ENCODE measurements around the gene MICU2. TPM values are rescaled to one million over a fixed set of nuclear protein-coding genes. Genes with fewer than 3 reads are reported as not detected.

MICU2 gene, protein sequence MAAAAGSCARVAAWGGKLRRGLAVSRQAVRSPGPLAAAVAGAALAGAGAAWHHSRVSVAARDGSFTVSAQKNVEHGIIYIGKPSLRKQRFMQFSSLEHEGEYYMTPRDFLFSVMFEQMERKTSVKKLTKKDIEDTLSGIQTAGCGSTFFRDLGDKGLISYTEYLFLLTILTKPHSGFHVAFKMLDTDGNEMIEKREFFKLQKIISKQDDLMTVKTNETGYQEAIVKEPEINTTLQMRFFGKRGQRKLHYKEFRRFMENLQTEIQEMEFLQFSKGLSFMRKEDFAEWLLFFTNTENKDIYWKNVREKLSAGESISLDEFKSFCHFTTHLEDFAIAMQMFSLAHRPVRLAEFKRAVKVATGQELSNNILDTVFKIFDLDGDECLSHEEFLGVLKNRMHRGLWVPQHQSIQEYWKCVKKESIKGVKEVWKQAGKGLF
- 113 TPM for total RNA-seq

DNA sequence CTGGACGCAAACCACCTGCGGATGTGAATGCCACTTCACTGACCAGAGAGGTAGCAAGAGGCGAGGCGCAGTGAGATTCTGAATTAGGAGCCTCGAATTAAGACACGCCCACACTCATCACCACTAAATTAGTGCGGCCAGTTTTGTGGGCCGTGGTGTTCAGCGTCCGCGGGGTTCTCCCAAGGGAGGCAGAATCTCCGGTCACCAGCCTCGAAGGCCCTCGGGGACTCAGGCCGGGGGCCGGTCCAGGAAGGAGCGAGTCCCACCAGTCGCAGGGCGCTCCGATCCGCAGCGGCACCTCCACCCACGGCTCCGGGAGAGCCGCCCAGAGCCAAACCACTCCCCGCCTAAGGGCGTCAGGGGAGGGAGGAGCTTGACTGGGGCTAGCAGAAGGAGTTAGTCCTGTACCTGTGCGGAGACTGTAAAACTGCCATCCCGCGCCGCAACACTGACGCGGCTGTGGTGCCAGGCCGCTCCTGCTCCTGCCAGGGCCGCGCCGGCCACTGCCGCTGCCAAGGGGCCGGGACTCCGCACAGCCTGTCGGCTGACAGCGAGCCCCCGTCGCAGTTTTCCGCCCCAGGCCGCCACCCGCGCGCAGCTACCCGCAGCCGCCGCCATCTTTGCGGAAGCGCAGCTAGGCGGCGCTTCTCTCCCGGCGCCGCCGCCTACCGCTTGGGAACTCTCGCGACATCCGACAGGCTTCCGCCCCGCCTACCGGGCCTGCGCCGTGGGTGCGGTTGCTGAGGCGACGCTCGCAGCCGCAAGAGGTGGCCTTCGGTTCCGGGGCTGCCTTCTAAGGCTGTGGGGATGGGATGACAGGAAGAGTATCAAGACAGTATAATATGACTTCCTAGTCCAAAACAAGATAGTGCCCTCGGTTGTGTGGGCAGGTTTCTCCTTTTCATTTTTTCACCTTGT lies at the start of gene MICU2:
Gene MICU2 (minus strand): TSS at position 640 of the 918 bp plus-strand sequence. CDS start 22 bp downstream, at position 618.

GRCh38 chr13:21458813-21459701 lies 144.9 kb downstream of the MICU2 start, which contains the start of gene ZDHHC20:
Gene ZDHHC20 (minus strand): TSS chr13:21459303. CDS start chr13:21459171, 132 bp downstream.

Small RNA genes lying within 50 kb of the gene (small RNA-seq; reads per million reads assigned to genes)
- not detected for gene RNU6-59P (ENCODE audit: low replicate concordance)

Other genes starting within 250 kb of the MICU2 start
- 72.9 TPM for gene ZDHHC20, start 144.9 kb downstream of the MICU2 start, total RNA-seq
- 10.3 TPM for gene FGF9, start 66.9 kb upstream of the MICU2 start, total RNA-seq

Measured in parietal lobe (tissue), 2 donors.